Common myeloid progenitor, CD34-positive (primary cell): ENCODE data around the gene TNFRSF14.

Source experiments
- CTCF ChIA-PET: fragments of 350-600 bp; sonication (Branson Sonifier 250); formaldehyde crosslinking; loops from one replicate; lab custom pipeline; 2021; ENCODE audit warnings: antibody characterized with exemption; lab: Charles Lee
- POLR2A ChIA-PET: fragments of 350-600 bp; sonication (Branson Sonifier 250); formaldehyde crosslinking; loops from one replicate; lab custom pipeline; 2021; ENCODE audit warnings: antibody characterized with exemption; lab: Charles Lee
- DNase-seq, 3 donors: peaks; one replicate each; pipeline versions ENCODE4 v3.0.0 to v3.0.0-alpha.2; 2013
- H3K27ac ChIP-seq, 2 experiments: 1 replicate in 1 of 2; 2 replicates in 1 of 2; pipeline ENCODE4 v1.7.0; 2013; ENCODE audit warnings: inconsistent platforms in 2 of 2, low read length in 2 of 2, mild to moderate bottlenecking in 2 of 2, low read depth in 1 of 2, moderate library complexity in 1 of 2; ENCODE audit not compliant: severe bottlenecking in 2 of 2, insufficient read depth in 1 of 2, poor library complexity in 1 of 2
- H3K27me3 ChIP-seq, 5 experiments: replicated peaks in 2 of 5; 1 replicate in 3 of 5; 2 replicates in 2 of 5; pipeline versions ENCODE4 v1.6.1 to v1.7.0; 2013; ENCODE audit warnings: low read length in 4 of 5, mild to moderate bottlenecking in 2 of 5, moderate library complexity in 2 of 5, inconsistent platforms in 1 of 5; ENCODE audit not compliant: insufficient read depth in 5 of 5, control insufficient read depth in 4 of 5
- H3K36me3 ChIP-seq, 4 experiments: 1 replicate in 2 of 4; 2 replicates in 2 of 4; pipeline versions ENCODE4 v1.6.1 to v1.7.0; 2013; ENCODE audit warnings: low read length in 3 of 4, control low read depth in 1 of 4, mild to moderate bottlenecking in 1 of 4; ENCODE audit not compliant: control insufficient read depth in 4 of 4, insufficient read depth in 4 of 4
- H3K4me1 ChIP-seq, 4 experiments: 1 replicate in 3 of 4; 2 replicates in 1 of 4; pipeline versions ENCODE4 v1.6.1 to v1.7.1; 2013; ENCODE audit warnings: low read length in 3 of 4, mild to moderate bottlenecking in 3 of 4, control low read depth in 1 of 4, inconsistent platforms in 1 of 4, moderate library complexity in 1 of 4; ENCODE audit not compliant: control insufficient read depth in 4 of 4, insufficient read depth in 4 of 4; ENCODE audit errors: control extremely low read depth in 1 of 4
- H3K4me3 ChIP-seq, 7 experiments: 1 replicate in 4 of 7; 2 replicates in 3 of 7; pipeline versions ENCODE4 v1.5.1 to v1.7.0; 2013; ENCODE audit warnings: mild to moderate bottlenecking in 7 of 7, low read length in 6 of 7, moderate library complexity in 6 of 7, inconsistent platforms in 2 of 7, low read depth in 2 of 7, control low read depth in 1 of 7; ENCODE audit not compliant: insufficient read depth in 4 of 7, control insufficient read depth in 1 of 7; ENCODE audit errors: extremely low read depth in 1 of 7
- H3K9me3 ChIP-seq, 5 experiments: 1 replicate in 4 of 5; 2 replicates in 1 of 5; pipeline versions ENCODE4 v1.6.1 to v1.7.1; 2013; ENCODE audit warnings: low read length in 4 of 5, mild to moderate bottlenecking in 2 of 5, inconsistent platforms in 1 of 5, low read depth in 1 of 5, moderate library complexity in 1 of 5; ENCODE audit not compliant: control insufficient read depth in 4 of 5, insufficient read depth in 2 of 5; ENCODE audit errors: control extremely low read depth in 1 of 5
- WGBS: methylation state at CpG from one replicate; pipeline ENCODE4 v1.1.5; 2013; ENCODE audit not compliant: insufficient coverage; 5-methylcytosine and 5-hydroxymethylcytosine counted together

The TNFRSF14 gene

GRCh38 chr1:2555634-2556276 lies 416 bp upstream of the TNFRSF14 start:
- CTCF ChIA-PET = interaction anchor here (0.5 to 2.5 kb wide), 12 partner anchors 9 to 140 kb away, joined by 3 to 30 read pairs (median 3); partner anchors contain the start of gene PANK4
- peaks cover 0 to 21% (median 13%) of the 10 kb centered on the region in 4 experiments for H3K36me3 ChIP-seq
- WGBS = 0% methylated on average over 23 of the region's 26 CpGs
- POLR2A ChIA-PET = interaction anchor here (0.6 to 3.3 kb wide), 8 partner anchors 8 to 255 kb away, joined by 3 to 51 read pairs (median 3); partner anchors contain the start of gene PRXL2B
- peak overlapping the region; percentile 37 to 89 (median 80) for H3K4me3 ChIP-seq
- DNase-seq = peak; percentile 88 to 97 (median 95)
- no peaks in the 10 kb centered on the region for H3K9me3 ChIP-seq
- peak overlapping the region; percentile 72 to 89 for H3K27ac ChIP-seq
- no peaks in the 10 kb centered on the region for H3K27me3 ChIP-seq
- peaks cover 0 to 49% (median 44%) of the 10 kb centered on the region in 4 experiments for H3K4me1 ChIP-seq

- ChIA-PET POLR2A (interaction anchor here (1.2 to 3.3 kb wide), 4 partner anchors 21 to 256 kb away, joined by 3 to 51 read pairs (median 8); partner anchors contain the start of gene PRXL2B), CTCF (interaction anchor here (1.1 to 2.5 kb wide), 8 partner anchors 10 to 123 kb away, joined by 3 to 30 read pairs (median 4); no protein-coding TSS in a partner anchor)
- Histone ChIP-seq H3K9me3 (no peaks in the 10 kb centered on the region), H3K4me1 (peaks cover 0 to 52% (median 44%) of the 10 kb centered on the region in 4 experiments), H3K4me3 (peak overlapping the region; percentile 37 to 89 (median 80)), H3K27ac (peak overlapping the region; percentile 72 to 89), H3K27me3 (no peaks in the 10 kb centered on the region), H3K36me3 (peaks cover 0 to 31% (median 15%) of the 10 kb centered on the region in 4 experiments)
- 10% methylated on average over 19 of the region's 24 CpGs for WGBS
- DNase-seq = peak in 1 of 3 donors; percentile 38
Observed at GRCh38 chr1:2556678-2557481, 709 bp downstream of the TNFRSF14 start.

GRCh38 chr1:2557482-2558400 lies 1.6 kb downstream of the TNFRSF14 start:
- no peaks in the 10 kb centered on the region for H3K9me3 ChIP-seq
- peaks cover 0 to 39% (median 18%) of the 10 kb centered on the region in 4 experiments for H3K36me3 ChIP-seq
- 89% methylated on average over 22 of the region's 30 CpGs for WGBS
- DNase-seq = no peak
- H3K4me1 ChIP-seq = peaks cover 0 to 52% (median 44%) of the 10 kb centered on the region in 4 experiments
- no peak overlapping the region for H3K27ac ChIP-seq
- no peaks in the 10 kb centered on the region for H3K27me3 ChIP-seq
- ChIA-PET POLR2A (interaction anchor here (2.0 to 3.3 kb wide), 2 partner anchors 28 kb away, joined by 5 to 51 read pairs; partner anchors contain the start of gene PRXL2B), CTCF (interaction anchor here (0.6 to 1.6 kb wide), 3 partner anchors 11 to 37 kb away, joined by 3 to 5 read pairs (median 3); no protein-coding TSS in a partner anchor)
- H3K4me3 ChIP-seq = peak overlapping the region in 5 of 7 experiments; percentile 76 to 89 (median 82)

GRCh38 chr1:2558420-2558819 lies 2.2 kb downstream of the TNFRSF14 start:
- Histone ChIP-seq H3K4me1 (peaks cover 0 to 52% (median 44%) of the 10 kb centered on the region in 4 experiments), H3K27ac (no peak overlapping the region), H3K36me3 (peaks cover 0 to 45% (median 20%) of the 10 kb centered on the region in 4 experiments), H3K27me3 (no peaks in the 10 kb centered on the region), H3K9me3 (no peaks in the 10 kb centered on the region), H3K4me3 (no peak overlapping the region)
- WGBS = 100% methylated on average over 10 of the region's 12 CpGs
- DNase-seq = no peak
- ChIA-PET POLR2A (interaction anchor here (2.0 kb wide), 1 partner anchor 28 kb away, joined by 5 read pairs; the partner anchor contains the start of gene PRXL2B), CTCF (interaction anchor here (1.5 kb wide), 1 partner anchor 36 kb away, joined by 3 read pairs; no protein-coding TSS in a partner anchor)

GRCh38 chr1:2558861-2559260 lies 2.7 kb downstream of the TNFRSF14 start:
- H3K27ac ChIP-seq = no peak overlapping the region
- WGBS = 99% methylated on average over 6 of the region's 6 CpGs
- no peaks in the 10 kb centered on the region for H3K9me3 ChIP-seq
- no peaks in the 10 kb centered on the region for H3K27me3 ChIP-seq
- no peak for DNase-seq
- CTCF ChIA-PET = interaction anchor here (1.5 kb wide), 1 partner anchor 36 kb away, joined by 3 read pairs; no protein-coding TSS in a partner anchor
- POLR2A ChIA-PET = interaction anchor here (2.0 kb wide), 1 partner anchor 27 kb away, joined by 5 read pairs; the partner anchor contains the start of gene PRXL2B
- peaks cover 0 to 48% (median 43%) of the 10 kb centered on the region in 4 experiments for H3K4me1 ChIP-seq
- H3K36me3 ChIP-seq = peaks cover 0 to 48% (median 21%) of the 10 kb centered on the region in 4 experiments
- H3K4me3 ChIP-seq = no peak overlapping the region
